Adrenal gland (tissue), 5 donors: ENCODE results near the gene KXD1.

Experiments
- CTCF ChIP-seq, 6 experiments: fragments of 450-650 bp in 4 of 6; fragments of 200-600 bp in 2 of 6; sonication (generic) in 1 of 6; IDR thresholded peaks; 1 replicate in 5 of 6; 2 replicates in 1 of 6; pipeline versions ENCODE4 v1.5.1 to v1.8.0; 2016 to 2021; ENCODE audit warnings: antibody characterized with exemption in 6 of 6, mild to moderate bottlenecking in 2 of 6, moderate library complexity in 1 of 6
- POLR2A ChIP-seq, 2 donors: fragments of 450-650 bp; IDR thresholded peaks; one replicate each; pipeline ENCODE4 v1.6.1; 2017; ENCODE audit warnings: antibody characterized with exemption in 2 of 2, mild to moderate bottlenecking in 2 of 2, moderate library complexity in 1 of 2
- donor health status: DM: no; HTN: no; CAD: no.

- no peak for TF ChIP-seq CTCF (IDR thresholded peaks at IDR 0.05)
- TF ChIP-seq POLR2A (IDR thresholded peaks at IDR 0.05), result no peak
Measured at GRCh38 chr19:18510216-18510615, 47.5 kb upstream of the KXD1 start.
